Naive thymus-derived CD4-positive, alpha-beta T cell (primary cell): Measurements from ENCODE around the gene PIGV. TPM values are rescaled to one million over a fixed set of nuclear protein-coding genes. Genes with fewer than 3 reads are reported as not detected.

Experiments
- ATAC-seq: fragments of 150-1000 bp; cut with Tn5 transposase; 2 replicates; pipeline ENCODE4 v1.10.0; 2021; ENCODE audit warnings: mild to moderate bottlenecking, moderate library complexity
- CTCF ChIA-PET: fragments of 350-600 bp; sonication (Branson Sonifier 250); formaldehyde crosslinking; loops from one replicate; lab custom pipeline; 2021; ENCODE audit warnings: antibody characterized with exemption; lab: Charles Lee
- POLR2A ChIA-PET: fragments of 350-600 bp; sonication (Branson Sonifier 250); formaldehyde crosslinking; loops from one replicate; lab custom pipeline; 2021; ENCODE audit warnings: antibody characterized with exemption, inconsistent platforms; lab: Charles Lee
- DNase-seq, 9 donors: peaks; one replicate each; pipeline versions ENCODE4 v3.0.0 to v3.0.0-alpha.2; 2020 to 2022; ENCODE audit warnings: mixed read lengths in 1 of 9
- H3K27ac ChIP-seq: one replicate; pipeline ENCODE4 v1.7.0; 2013; ENCODE audit warnings: mild to moderate bottlenecking, low read depth, low read length, moderate library complexity
- H3K27me3 ChIP-seq, 2 donors: one replicate each; pipeline ENCODE4 v1.7.0; 2013; ENCODE audit warnings: low read length in 2 of 2, mild to moderate bottlenecking in 2 of 2, moderate library complexity in 2 of 2; ENCODE audit not compliant: control insufficient read depth in 2 of 2, insufficient read depth in 2 of 2
- H3K36me3 ChIP-seq, 3 experiments: 1 replicate in 2 of 3; 2 replicates in 1 of 3; pipeline ENCODE4 v1.7.0; 2013; ENCODE audit warnings: low read length in 3 of 3, mild to moderate bottlenecking in 3 of 3, moderate library complexity in 1 of 3; ENCODE audit not compliant: insufficient read depth in 3 of 3, control insufficient read depth in 2 of 3
- H3K4me1 ChIP-seq, 2 donors: one replicate each; pipeline ENCODE4 v1.7.0; 2013; ENCODE audit warnings: low read length in 2 of 2, mild to moderate bottlenecking in 2 of 2, moderate library complexity in 1 of 2; ENCODE audit not compliant: control insufficient read depth in 2 of 2, insufficient read depth in 2 of 2
- H3K4me3 ChIP-seq: 2 replicates; pipeline ENCODE4 v1.7.0; 2013; ENCODE audit warnings: mild to moderate bottlenecking, low read length
- H3K9me3 ChIP-seq, 3 experiments: 1 replicate in 2 of 3; 2 replicates in 1 of 3; pipeline ENCODE4 v1.7.0; 2013; ENCODE audit warnings: low read length in 3 of 3; ENCODE audit not compliant: control insufficient read depth in 2 of 3
- H3K27ac Mint-ChIP-seq, 9 donors: one replicate each; pipeline ENCODE4 v1.8.0; 2020 to 2022; ENCODE audit warnings: mixed read lengths in 9 of 9, mild to moderate bottlenecking in 8 of 9, moderate library complexity in 5 of 9, inconsistent platforms in 2 of 9
- H3K27me3 Mint-ChIP-seq, 5 donors: one replicate each; pipeline ENCODE4 v1.8.0; 2021 to 2022; ENCODE audit warnings: mixed read lengths in 5 of 5, mild to moderate bottlenecking in 1 of 5
- H3K36me3 Mint-ChIP-seq, 5 donors: one replicate each; pipeline ENCODE4 v1.8.0; 2020 to 2022; ENCODE audit warnings: mixed read lengths in 5 of 5, mild to moderate bottlenecking in 3 of 5, inconsistent platforms in 1 of 5
- H3K4me1 Mint-ChIP-seq, 7 donors: one replicate each; pipeline ENCODE4 v1.8.0; 2020 to 2022; ENCODE audit warnings: mixed read lengths in 7 of 7, mild to moderate bottlenecking in 3 of 7, inconsistent platforms in 1 of 7
- H3K4me3 Mint-ChIP-seq, 10 donors: one replicate each; pipeline ENCODE4 v1.8.0; 2020 to 2022; ENCODE audit warnings: mild to moderate bottlenecking in 10 of 10, mixed read lengths in 10 of 10, moderate library complexity in 6 of 10, inconsistent platforms in 2 of 10
- H3K9me3 Mint-ChIP-seq, 11 donors: one replicate each; pipeline ENCODE4 v1.8.0; 2020 to 2022; ENCODE audit warnings: mixed read lengths in 11 of 11, mild to moderate bottlenecking in 4 of 11, inconsistent platforms in 1 of 11, moderate library complexity in 1 of 11
- intact Hi-C, 2 donors: fragments of 100-400 bp; cut with micrococcal nuclease; formaldehyde crosslinking; loops; one replicate each; pipeline ENCODE4 v1.15.1; 2023
- polyA plus RNA-seq, 2 donors: library from polyadenylated mRNA; unstranded; fragments of 300-500 nt; fragmentation: Illumina TruSeq; gene quantifications; one replicate each; pipeline ENCODE4 v1.2.3, GENCODE V29; 2021
- total RNA-seq, 6 experiments: library from RNA in 5 of 6; stranded (reverse) in 5 of 6; gene quantifications; 1 replicate in 5 of 6; 2 replicates in 1 of 6; pipeline ENCODE4 v1.2.3 and lab custom pipeline; 2021 to 2026

PIGV gene
- total and polyA plus RNA-seq, 7 experiments from 2014 or later: 7.0 to 17.9 (median 14.8) TPM

GRCh38 chr1:26744075-26744959 lies 43.4 kb upstream of the PIGV start:
- Histone ChIP-seq H3K27me3 (no peaks in the 10 kb centered on the region), H3K4me1 (peaks cover 44 to 84% of the 10 kb centered on the region in 2 donors), H3K9me3 (no peaks in the 10 kb centered on the region), H3K36me3 (peaks cover 0 to 24% (median 0%) of the 10 kb centered on the region in 3 experiments), H3K27ac (peak overlapping the region; percentile 62), H3K4me3 (peak overlapping the region; percentile 39)
- peak; percentile 30 to 86 (median 79) for DNase-seq
- peak; percentile 97 for ATAC-seq
- ChIA-PET POLR2A (interaction anchor here (0.6 to 7.6 kb wide), 20 partner anchors 8 to 646 kb away, joined by 3 to 55 read pairs (median 4); partner anchors contain the start of genes ARID1A, GPATCH3 and PIGV), CTCF (interaction anchor here (0.6 to 3.9 kb wide), 8 partner anchors 10 to 52 kb away, joined by 3 to 14 read pairs (median 4); no protein-coding TSS in a partner anchor)
- Mint-ChIP-seq H3K36me3 (peaks cover 10 to 46% (median 32%) of the 10 kb centered on the region in 5 donors), H3K27me3 (no peaks in the 10 kb centered on the region), H3K9me3 (no peaks in the 10 kb centered on the region), H3K4me1 (peaks cover 59 to 96% (median 85%) of the 10 kb centered on the region in 7 donors), H3K27ac (peak overlapping the region; percentile 56 to 97 (median 90)), H3K4me3 (peak overlapping the region; percentile 69 to 86 (median 77))
- intact Hi-C loops: loop anchor here (1.0 to 2.0 kb wide), 8 partner anchors 11 to 200 kb away; partner anchors contain the start of gene PIGV (in 2 of the 2)

- peak overlapping the region in 8 of 9 donors; percentile 56 to 96 (median 85) for H3K27ac Mint-ChIP-seq
- intact Hi-C loops: loop anchor here in 1 of 2 donors (2.0 kb wide), 2 partner anchors 16 to 200 kb away; no protein-coding TSS in a partner anchor
- H3K9me3 ChIP-seq: no peaks in the 10 kb centered on the region
- H3K27me3 ChIP-seq: no peaks in the 10 kb centered on the region
- peaks cover 8 to 40% (median 30%) of the 10 kb centered on the region in 5 donors for H3K36me3 Mint-ChIP-seq
- peaks cover 59 to 96% (median 85%) of the 10 kb centered on the region in 7 donors for H3K4me1 Mint-ChIP-seq
- H3K4me1 ChIP-seq: peaks cover 43 to 76% of the 10 kb centered on the region in 2 donors
- POLR2A ChIA-PET: interaction anchor here (0.6 to 7.6 kb wide), 12 partner anchors 9 to 588 kb away, joined by 3 to 55 read pairs (median 6); partner anchors contain the start of genes ARID1A and PIGV
- H3K27me3 Mint-ChIP-seq: no peaks in the 10 kb centered on the region
- ATAC-seq: no peak
- peak overlapping the region in 7 of 10 donors; percentile 69 to 86 (median 76) for H3K4me3 Mint-ChIP-seq
- H3K9me3 Mint-ChIP-seq: no peaks in the 10 kb centered on the region
- CTCF ChIA-PET: interaction anchor here (0.9 to 3.9 kb wide), 5 partner anchors 14 to 68 kb away, joined by 3 to 14 read pairs (median 3); no protein-coding TSS in a partner anchor
- H3K4me3 ChIP-seq: no peak overlapping the region
- H3K27ac ChIP-seq: peak overlapping the region; percentile 62
- peaks cover 0 to 33% (median 0%) of the 10 kb centered on the region in 3 experiments for H3K36me3 ChIP-seq
- no peak for DNase-seq
These were observed 42.6 kb upstream of the PIGV start for GRCh38 chr1:26745191-26745590.

- no peak for DNase-seq
- Histone ChIP-seq H3K27ac (no peak overlapping the region), H3K27me3 (no peaks in the 10 kb centered on the region), H3K4me1 (peaks cover 39 to 65% of the 10 kb centered on the region in 2 donors), H3K36me3 (peaks cover 0 to 32% (median 0%) of the 10 kb centered on the region in 3 experiments), H3K4me3 (no peak overlapping the region), H3K9me3 (no peaks in the 10 kb centered on the region)
- H3K9me3 Mint-ChIP-seq: no peaks in the 10 kb centered on the region
- ChIA-PET POLR2A (interaction anchor here (0.9 to 6.2 kb wide), 8 partner anchors 8 to 144 kb away, joined by 3 to 55 read pairs (median 4); partner anchors contain the start of gene ARID1A), CTCF (interaction anchor here (1.2 to 3.9 kb wide), 2 partner anchors 10 to 54 kb away, joined by 4 to 14 read pairs; no protein-coding TSS in a partner anchor)
- peaks cover 5 to 35% (median 22%) of the 10 kb centered on the region in 5 donors for H3K36me3 Mint-ChIP-seq
- intact Hi-C loops: no loop called here
- peak overlapping the region in 8 of 9 donors; percentile 26 to 86 (median 74) for H3K27ac Mint-ChIP-seq
- H3K4me1 Mint-ChIP-seq: peaks cover 55 to 95% (median 82%) of the 10 kb centered on the region in 7 donors
- H3K27me3 Mint-ChIP-seq: no peaks in the 10 kb centered on the region
- peak overlapping the region in 4 of 10 donors; percentile 10 to 51 (median 38) for H3K4me3 Mint-ChIP-seq
- ATAC-seq: no peak
These were observed 40.7 kb upstream of the PIGV start for GRCh38 chr1:26747048-26747447.

- POLR2A ChIA-PET: interaction anchor here (0.7 to 1.8 kb wide), 4 partner anchors 9 to 51 kb away, joined by 3 to 6 read pairs (median 4); no protein-coding TSS in a partner anchor
- Histone ChIP-seq H3K4me3 (no peak overlapping the region), H3K36me3 (peaks cover 0 to 40% (median 0%) of the 10 kb centered on the region in 3 experiments), H3K4me1 (peaks cover 34 to 60% of the 10 kb centered on the region in 2 donors), H3K27ac (no peak overlapping the region), H3K27me3 (no peaks in the 10 kb centered on the region), H3K9me3 (no peaks in the 10 kb centered on the region)
- intact Hi-C loops: no loop called here
- Mint-ChIP-seq H3K27ac (peak overlapping the region; percentile 10 to 86 (median 77)), H3K9me3 (no peaks in the 10 kb centered on the region), H3K4me3 (peak overlapping the region in 7 of 10 donors; percentile 1 to 62 (median 20)), H3K4me1 (peaks cover 58 to 96% (median 85%) of the 10 kb centered on the region in 7 donors), H3K36me3 (peaks cover 5 to 39% (median 17%) of the 10 kb centered on the region in 5 donors), H3K27me3 (no peaks in the 10 kb centered on the region)
- CTCF ChIA-PET: interaction anchor here (0.6 to 3.9 kb wide), 4 partner anchors 9 to 141 kb away, joined by 3 to 14 read pairs (median 4); no protein-coding TSS in a partner anchor
- ATAC-seq: no peak
- DNase-seq: no peak
These were observed 39.4 kb upstream of the PIGV start for GRCh38 chr1:26748351-26748750.

- peaks cover 49 to 97% (median 84%) of the 10 kb centered on the region in 7 donors for H3K4me1 Mint-ChIP-seq
- peaks cover 24 to 49% of the 10 kb centered on the region in 2 donors for H3K4me1 ChIP-seq
- peaks cover 0 to 46% (median 0%) of the 10 kb centered on the region in 3 experiments for H3K36me3 ChIP-seq
- H3K36me3 Mint-ChIP-seq: peaks cover 0 to 42% (median 17%) of the 10 kb centered on the region in 5 donors
- no peaks in the 10 kb centered on the region for H3K9me3 Mint-ChIP-seq
- intact Hi-C loops: no loop called here
- no peak for ATAC-seq
- peak overlapping the region in 1 of 10 donors; percentile 17 for H3K4me3 Mint-ChIP-seq
- H3K27ac ChIP-seq: no peak overlapping the region
- no peaks in the 10 kb centered on the region for H3K27me3 ChIP-seq
- peak overlapping the region in 7 of 9 donors; percentile 32 to 80 (median 63) for H3K27ac Mint-ChIP-seq
- no peak for DNase-seq
- H3K27me3 Mint-ChIP-seq: no peaks in the 10 kb centered on the region
- no peak overlapping the region for H3K4me3 ChIP-seq
- POLR2A ChIA-PET: no interaction called here
- no peaks in the 10 kb centered on the region for H3K9me3 ChIP-seq
- CTCF ChIA-PET: no interaction called here
These were observed 38.3 kb upstream of the PIGV start for GRCh38 chr1:26749458-26749857.

- Histone ChIP-seq H3K4me3 (no peak overlapping the region), H3K4me1 (peaks cover 14 to 39% of the 10 kb centered on the region in 2 donors), H3K27ac (no peak overlapping the region), H3K27me3 (no peaks in the 10 kb centered on the region), H3K9me3 (no peaks in the 10 kb centered on the region), H3K36me3 (peaks cover 0 to 52% (median 0%) of the 10 kb centered on the region in 3 experiments)
- ATAC-seq: no peak
- H3K27ac Mint-ChIP-seq: peak overlapping the region; percentile 23 to 91 (median 71)
- H3K4me1 Mint-ChIP-seq: peaks cover 48 to 96% (median 80%) of the 10 kb centered on the region in 7 donors
- H3K36me3 Mint-ChIP-seq: peaks cover 0 to 42% (median 17%) of the 10 kb centered on the region in 5 donors
- no peaks in the 10 kb centered on the region for H3K27me3 Mint-ChIP-seq
- intact Hi-C loops: no loop called here
- POLR2A ChIA-PET: no interaction called here
- H3K4me3 Mint-ChIP-seq: peak overlapping the region in 3 of 10 donors; percentile 19 to 34 (median 27)
- no peaks in the 10 kb centered on the region for H3K9me3 Mint-ChIP-seq
- CTCF ChIA-PET: no interaction called here
- DNase-seq: no peak
These were observed 37.3 kb upstream of the PIGV start for GRCh38 chr1:26750428-26750827.
